DMS114 treated with DMSO at 0.1 percent for 48 hours (cell line): Measurements from ENCODE around the gene AOPEP.

ENCODE experiments used
- DNase-seq: peaks from one replicate; lab custom pipeline; 2025; ENCODE audit not compliant: unreplicated experiment; lab: John Stamatoyannopoulos, UW

AOPEP gene

DNA sequence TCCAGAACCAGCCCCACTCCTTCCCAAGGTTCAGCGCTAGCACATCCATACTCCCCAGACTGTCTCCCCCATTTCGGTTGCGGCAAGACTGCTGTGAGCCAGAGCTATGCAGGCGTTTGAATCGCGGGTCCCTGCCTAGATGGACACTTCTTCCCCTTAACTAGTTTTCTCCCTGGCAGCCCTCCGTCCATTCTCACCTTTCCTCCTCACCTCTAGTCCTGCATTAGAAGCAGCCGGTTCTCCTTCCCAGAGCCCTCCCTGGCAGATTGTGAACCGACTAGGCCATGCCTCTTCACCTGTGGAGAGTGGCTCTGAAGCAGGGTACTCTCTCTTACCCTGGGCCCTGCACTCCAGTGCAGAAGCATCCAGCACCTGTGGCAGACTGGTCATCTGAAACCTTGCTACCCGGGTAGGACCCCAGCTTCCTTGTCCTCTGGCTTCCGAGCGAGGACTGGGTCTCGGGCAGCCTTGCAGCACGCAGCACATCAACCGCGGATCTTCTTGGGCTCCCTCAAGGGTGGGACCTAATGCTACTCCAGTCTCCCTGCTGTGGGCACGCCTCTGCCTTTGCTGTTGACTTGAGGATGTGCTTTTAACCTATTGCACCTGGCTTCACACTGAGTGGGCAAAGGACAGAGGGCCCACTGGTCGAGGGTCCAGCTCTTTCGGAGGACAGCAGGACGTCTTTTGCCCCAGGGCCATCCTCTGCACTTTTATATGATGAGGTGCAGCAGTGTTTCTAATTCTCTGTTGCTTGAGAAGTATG lies 183.6 kb downstream of the AOPEP start:
- DNase-seq = no peak

DNA sequence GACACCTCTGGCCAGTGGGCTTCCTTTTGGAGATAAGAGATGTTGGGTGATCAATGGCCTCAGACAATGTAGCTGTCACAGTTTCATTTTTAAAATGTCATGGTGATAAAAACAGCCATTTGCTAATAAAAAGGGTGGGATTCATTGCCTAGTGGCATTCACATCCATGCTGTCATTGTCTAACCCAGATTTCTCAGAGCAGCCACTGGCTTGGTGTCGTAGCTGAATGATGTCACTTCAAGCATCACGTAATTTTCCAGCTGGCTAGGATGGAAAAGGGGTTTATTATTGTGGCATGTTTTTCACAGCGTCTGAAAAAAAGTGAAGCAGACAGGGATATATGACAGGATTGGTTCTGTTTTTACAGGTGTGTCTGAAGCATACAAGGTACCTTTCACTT lies 184.7 kb downstream of the AOPEP start:
- DNase-seq = no peak

GRCh38 chr9:94911986-94912635 lies 185.6 kb downstream of the AOPEP start:
- DNase-seq = no peak

- DNase-seq = no peak
Measured at GRCh38 chr9:94912700-94913249, 186.3 kb downstream of the AOPEP start.

DNA sequence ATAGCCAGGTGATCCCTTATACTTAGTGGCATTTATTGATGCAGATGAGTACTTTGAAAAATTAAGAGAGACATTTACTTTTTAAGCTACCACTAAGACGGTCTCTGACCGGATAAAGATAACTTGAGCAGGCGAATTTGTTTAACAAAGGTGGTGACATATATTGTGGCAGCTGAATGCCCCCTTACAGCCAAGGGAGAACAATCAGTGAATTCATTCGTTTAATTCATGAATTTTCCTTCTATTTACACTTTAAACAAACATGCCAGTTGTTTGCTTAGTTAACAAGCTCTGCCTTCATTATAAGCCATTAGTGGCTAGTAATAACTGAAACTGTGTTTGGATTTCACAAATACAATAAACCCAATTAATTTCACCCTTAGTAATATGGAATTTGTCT lies 187.1 kb downstream of the AOPEP start:
- DNase-seq = no peak

DNA sequence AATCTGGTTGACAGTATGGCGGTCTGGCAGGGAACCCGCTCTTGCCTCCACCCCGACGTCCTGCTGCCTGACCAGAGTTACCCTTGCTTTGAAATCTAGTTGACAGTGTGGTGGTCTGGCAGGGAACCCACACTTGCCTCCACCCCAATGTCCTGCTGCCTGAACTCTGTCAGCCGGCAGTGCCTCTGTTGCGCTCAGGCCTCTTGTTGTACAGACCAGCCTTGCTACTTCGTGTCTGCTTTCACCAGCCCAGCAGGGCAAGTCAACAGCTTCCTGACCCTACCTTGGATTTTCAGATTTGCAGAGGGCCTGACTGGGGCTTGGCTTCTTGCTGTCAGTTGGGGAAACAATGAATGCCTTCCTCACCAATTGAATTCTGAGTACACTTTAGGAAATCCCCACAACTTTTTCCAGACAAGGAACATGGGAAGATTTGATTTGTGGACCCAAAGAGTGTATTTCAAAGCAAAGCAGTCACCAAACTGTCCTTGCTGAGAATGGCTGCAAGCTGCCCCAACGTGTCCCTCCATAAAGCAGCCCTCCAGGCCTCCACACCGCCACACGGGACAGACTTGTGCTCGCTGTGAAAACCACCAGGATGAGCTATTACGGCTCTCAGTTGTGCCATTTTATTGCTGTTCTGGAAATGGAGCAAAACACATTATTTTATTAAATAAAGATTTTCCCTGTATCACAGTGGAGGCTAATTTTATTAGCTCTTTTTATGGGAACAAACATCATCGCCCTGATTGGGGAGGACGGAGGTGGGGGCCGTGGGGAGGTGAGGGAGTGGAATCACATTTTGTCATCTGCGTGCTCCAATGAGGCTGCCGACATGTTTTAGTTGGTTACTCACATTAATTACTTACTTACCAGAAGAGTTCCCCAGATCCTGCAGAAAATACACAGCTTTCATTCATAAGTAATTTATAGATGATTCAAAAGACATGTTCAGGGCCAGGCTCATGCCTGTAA lies 189.3 kb downstream of the AOPEP start:
- DNase-seq = no peak

DNA sequence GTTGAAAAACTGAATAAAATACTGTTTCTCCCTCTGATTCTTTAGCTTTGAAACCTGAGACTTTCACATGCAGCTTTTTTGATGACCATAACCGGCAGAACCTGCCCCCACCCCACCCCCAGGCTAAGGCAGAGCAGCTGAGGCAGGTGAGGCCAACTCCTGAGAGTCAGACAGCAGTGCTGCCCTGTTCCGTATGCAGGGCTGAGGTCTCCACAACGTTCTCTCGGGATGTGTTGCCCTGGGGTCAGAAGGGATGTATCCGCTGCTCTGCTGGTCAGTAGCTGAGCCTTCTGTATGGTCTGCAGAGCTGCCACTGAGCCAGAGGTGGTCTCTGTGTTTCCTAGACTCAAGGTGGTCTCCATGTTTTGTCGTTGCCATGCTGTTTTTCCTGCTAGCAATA lies 190.5 kb downstream of the AOPEP start:
- no peak for DNase-seq

GRCh38 chr9:94918038-94918753 lies 191.7 kb downstream of the AOPEP start:
- DNase-seq = no peak

DNA sequence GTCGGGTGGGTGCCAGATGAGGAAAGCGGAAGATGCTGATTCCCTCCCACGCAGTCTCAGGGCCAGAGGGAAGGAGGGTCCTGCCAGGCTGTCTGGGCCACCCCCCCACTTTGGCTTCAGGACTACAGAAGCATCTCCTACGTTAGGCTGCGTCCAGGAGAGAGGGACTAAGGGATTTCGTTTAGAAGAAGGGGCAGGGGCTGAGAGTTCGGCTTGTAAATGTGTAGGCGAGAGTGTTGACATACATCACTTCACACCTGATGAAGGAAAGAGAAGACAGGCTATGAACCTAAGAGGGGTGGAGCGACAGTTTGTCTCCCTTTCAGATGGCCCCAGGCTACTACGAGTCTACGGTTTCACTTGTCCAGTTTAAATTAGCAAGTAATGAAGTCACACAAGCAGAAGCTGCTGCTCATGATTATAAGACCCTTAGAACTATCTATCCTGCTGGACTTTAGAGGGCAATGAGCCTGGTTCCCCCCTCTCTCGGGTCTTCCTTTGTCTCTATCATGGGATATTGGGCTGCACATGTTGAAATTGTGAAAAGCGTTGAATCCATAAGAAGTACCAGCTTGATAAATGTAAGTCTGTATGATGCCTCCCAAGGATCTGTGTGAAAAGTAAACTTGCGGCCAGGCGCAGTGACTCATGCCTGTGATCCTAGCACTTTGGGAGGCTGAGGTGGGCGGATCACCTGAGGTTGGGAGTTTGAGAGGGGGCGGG lies 193.0 kb downstream of the AOPEP start:
- DNase-seq = no peak

GRCh38 chr9:94920420-94921091 lies 194.1 kb downstream of the AOPEP start:
- DNase-seq = no peak

DNA sequence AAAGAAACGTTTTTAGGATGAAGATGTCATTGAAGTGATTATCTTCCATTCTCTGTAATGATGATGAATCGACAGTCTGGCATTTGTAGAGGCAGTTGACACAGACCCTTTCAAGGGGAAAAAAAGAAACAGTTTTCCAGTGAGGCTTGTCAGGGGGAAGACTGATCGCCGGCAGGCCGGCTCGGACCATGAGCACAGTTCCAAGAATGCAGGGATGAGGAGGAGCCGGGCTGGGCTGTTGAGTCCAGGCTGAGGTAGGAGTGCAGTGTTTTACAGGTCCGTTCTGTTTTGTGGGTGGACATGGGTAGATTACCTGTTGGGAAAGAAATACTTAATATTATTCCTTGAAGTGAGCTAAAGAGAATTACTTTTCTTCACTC lies 194.6 kb downstream of the AOPEP start:
- no peak for DNase-seq

DNA sequence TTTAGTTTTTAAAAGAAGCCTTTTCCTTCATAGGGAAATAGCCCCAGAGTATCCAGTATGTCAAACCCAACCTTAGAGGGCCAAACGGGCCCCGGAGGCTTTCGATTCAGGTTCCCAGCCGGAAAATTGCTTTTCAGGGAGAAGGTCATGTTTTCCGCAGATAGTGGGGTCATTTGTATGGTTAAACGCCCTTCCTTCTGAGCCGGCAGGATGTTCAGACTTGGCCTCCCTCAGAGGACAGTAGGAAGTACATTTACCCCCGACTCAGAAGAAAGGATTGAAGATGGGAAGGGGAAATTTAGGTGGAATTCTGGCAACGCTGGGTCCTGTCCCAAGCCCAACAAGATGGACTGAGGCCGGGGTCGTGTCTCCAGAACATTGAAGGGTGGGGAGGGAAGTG lies 195.2 kb downstream of the AOPEP start:
- no peak for DNase-seq

- no peak for DNase-seq
Measured at GRCh38 chr9:94922098-94922607, 195.7 kb downstream of the AOPEP start.

- DNase-seq = no peak
Measured at GRCh38 chr9:94922691-94923107, 196.2 kb downstream of the AOPEP start.

GRCh38 chr9:94923326-94924089 lies 197.0 kb downstream of the AOPEP start:
- DNase-seq = no peak

- DNase-seq = no peak
Measured at GRCh38 chr9:94925751-94926430, 199.4 kb downstream of the AOPEP start.

GRCh38 chr9:94926431-94926800 lies 199.9 kb downstream of the AOPEP start:
- DNase-seq = no peak
